OCI-LY3 (cell line): ENCODE results near the gene HSBP1.
A peak's percentile ranks its signal among the peaks of the same experiment; 100 is the strongest.

Experiments used
- H2AFZ ChIP-seq: fragments of 200-600, 300-600 bp; shearing (Covaris generic); 2 replicates; pipeline ENCODE4 v1.6.0; 2014; ENCODE audit warnings: antibody characterized with exemption, low read depth, low read length
- H3K27ac ChIP-seq: fragments of 200-600, 300-600 bp; sonication (generic); 2 replicates; pipeline ENCODE4 v1.5.1; 2014; ENCODE audit warnings: mild to moderate bottlenecking, low read length, moderate library complexity, mixed read lengths
- H3K27me3 ChIP-seq: fragments of 200-600, 300-600 bp; sonication (generic); 2 replicates; pipeline ENCODE4 v1.6.1; 2014; ENCODE audit warnings: low read depth, low read length, mixed read lengths
- H3K36me3 ChIP-seq: fragments of 200-600, 300-600 bp; sonication (generic); replicated peaks from 2 replicates; pipeline ENCODE3; 2014; ENCODE audit warnings: low read depth, low read length, mixed read lengths
- H3K4me1 ChIP-seq: fragments of 300-600, 200-600 bp; sonication (generic); 2 replicates; pipeline ENCODE4 v1.6.1; 2014; ENCODE audit warnings: low read length, mixed read lengths
- H3K4me2 ChIP-seq: fragments of 200-600, 300-600 bp; sonication (generic); 2 replicates; pipeline ENCODE4 v1.6.1; 2014; ENCODE audit warnings: low read length, mixed read lengths
- H3K4me3 ChIP-seq: fragments of 300-600, 200-600 bp; sonication (generic); 2 replicates; pipeline ENCODE4 v1.5.1; 2014; ENCODE audit warnings: antibody characterized with exemption, mild to moderate bottlenecking, low read length, moderate library complexity
- H3K79me2 ChIP-seq: fragments of 300-600, 200-600 bp; shearing (Covaris generic); 2 replicates; pipeline ENCODE4 v1.6.1; 2014; ENCODE audit warnings: mild to moderate bottlenecking, low read length, mixed read lengths
- H3K9ac ChIP-seq: fragments of 300-600, 200-600 bp; shearing (Covaris generic); 2 replicates; pipeline ENCODE4 v1.6.0; 2014; ENCODE audit warnings: mild to moderate bottlenecking, low read length, moderate library complexity
- H3K9me3 ChIP-seq: fragments of 200-600, 300-600 bp; shearing (Covaris generic); 2 replicates; pipeline ENCODE4 v1.6.1; 2014; ENCODE audit warnings: low read length, mixed read lengths; ENCODE audit not compliant: insufficient read depth
- H4K20me1 ChIP-seq: fragments of 200-600, 300-600 bp; sonication (generic); 2 replicates; pipeline ENCODE4 v1.6.1; 2016; ENCODE audit warnings: low read length, mixed read lengths; ENCODE audit not compliant: insufficient read depth
- CTCF ChIP-seq: fragments of 200-600, 300-600 bp; sonication (generic); IDR thresholded peaks from 2 replicates; pipeline ENCODE4 v1.5.1; 2014; ENCODE audit warnings: antibody characterized with exemption, low read length, low read depth
- EZH2phosphoT487 ChIP-seq: fragments of 200-600 bp; shearing (Covaris generic); IDR thresholded peaks from 2 replicates; pipeline ENCODE4 v1.6.1; 2018; ENCODE audit warnings: antibody characterized with exemption, mixed run types, low read depth

HSBP1 gene

GRCh38 chr16:83842756-83843507, 35.2 kb downstream of the HSBP1 start:
- no peak overlapping the region for H2AFZ ChIP-seq
- H3K27ac ChIP-seq, result no peak overlapping the region
- H3K4me1 ChIP-seq, result peaks cover 13% of the 10 kb centered on the region
- H3K9me3 ChIP-seq, result no peaks in the 10 kb centered on the region
- H3K4me3 ChIP-seq, result no peak overlapping the region
- peak overlapping the region; percentile 56 for H3K4me2 ChIP-seq
- TF ChIP-seq EZH2phosphoT487, result no peak
- no peak for TF ChIP-seq CTCF
- peaks cover 2% of the 10 kb centered on the region; the same call in 1 of the 2 replicates for H3K27me3 ChIP-seq
- no peaks in the 10 kb centered on the region for H4K20me1 ChIP-seq
- no peak overlapping the region for H3K9ac ChIP-seq
- no peaks in the 10 kb centered on the region for H3K36me3 ChIP-seq
- no peaks in the 10 kb centered on the region for H3K79me2 ChIP-seq

GRCh38 chr16:83843657-83844056, 35.9 kb downstream of the HSBP1 start:
- Histone ChIP-seq H3K9me3 (no peaks in the 10 kb centered on the region), H4K20me1 (no peaks in the 10 kb centered on the region), H3K36me3 (no peaks in the 10 kb centered on the region), H3K27me3 (no peaks in the 10 kb centered on the region), H3K27ac (no peak overlapping the region), H3K4me1 (peaks cover 13% of the 10 kb centered on the region), H3K4me3 (no peak overlapping the region), H3K9ac (no peak overlapping the region), H3K79me2 (no peaks in the 10 kb centered on the region), H3K4me2 (peak overlapping the region; percentile 11; the same call in 1 of the 2 replicates), H2AFZ (no peak overlapping the region)
- TF ChIP-seq EZH2phosphoT487, result no peak

- no peak overlapping the region for H3K9ac ChIP-seq
- no peak overlapping the region for H3K4me2 ChIP-seq
- no peaks in the 10 kb centered on the region for H3K79me2 ChIP-seq
- H2AFZ ChIP-seq, result no peak overlapping the region
- no peaks in the 10 kb centered on the region for H3K9me3 ChIP-seq
- H3K4me1 ChIP-seq, result peaks cover 13% of the 10 kb centered on the region
- no peaks in the 10 kb centered on the region for H4K20me1 ChIP-seq
- H3K27ac ChIP-seq, result no peak overlapping the region
- TF ChIP-seq CTCF, result no peak
- no peak overlapping the region for H3K4me3 ChIP-seq
- H3K27me3 ChIP-seq, result no peaks in the 10 kb centered on the region
- no peaks in the 10 kb centered on the region for H3K36me3 ChIP-seq
Measured at GRCh38 chr16:83845263-83845662, 37.5 kb downstream of the HSBP1 start.

GRCh38 chr16:83847371-83848225, 39.8 kb downstream of the HSBP1 start:
- H3K36me3 ChIP-seq, result no peaks in the 10 kb centered on the region
- H3K9me3 ChIP-seq, result no peaks in the 10 kb centered on the region
- H3K4me2 ChIP-seq, result no peak overlapping the region
- no peak for TF ChIP-seq EZH2phosphoT487
- no peak for TF ChIP-seq CTCF
- no peak overlapping the region for H2AFZ ChIP-seq
- peaks cover 13% of the 10 kb centered on the region for H3K4me1 ChIP-seq
- H3K9ac ChIP-seq, result no peak overlapping the region
- H3K27ac ChIP-seq, result no peak overlapping the region
- no peaks in the 10 kb centered on the region for H4K20me1 ChIP-seq
- H3K4me3 ChIP-seq, result no peak overlapping the region
- H3K27me3 ChIP-seq, result no peaks in the 10 kb centered on the region
- no peaks in the 10 kb centered on the region for H3K79me2 ChIP-seq
